COLO668 (cell line): ENCODE measurements around the gene BEST1.
A peak's percentile ranks its signal among the peaks of the same experiment; 100 is the strongest.
"Not testable (repeated sequence)": the region's sequence is repeated elsewhere in the genome, so short reads cannot be mapped to it uniquely, and the experiment has no call there.

Experiments used
- DNase-seq: peaks from one replicate; lab custom pipeline; 2025; ENCODE audit not compliant: unreplicated experiment; lab: John Stamatoyannopoulos, UW

The BEST1 gene

DNA sequence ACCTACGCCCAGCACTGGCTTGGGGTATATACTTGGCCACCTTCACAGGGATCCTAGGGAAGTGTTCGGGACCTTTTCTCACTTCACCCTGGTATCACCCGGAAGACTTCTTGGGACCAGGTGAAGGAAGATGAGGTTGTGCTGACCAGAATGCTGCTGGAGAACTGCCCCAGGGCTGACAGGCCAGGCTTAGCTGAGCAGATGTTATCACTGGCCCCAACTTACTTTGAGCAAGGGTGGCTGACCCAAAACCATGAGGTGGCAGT, 12.8 kb downstream of the BEST1 start:
- no peak for DNase-seq

DNA sequence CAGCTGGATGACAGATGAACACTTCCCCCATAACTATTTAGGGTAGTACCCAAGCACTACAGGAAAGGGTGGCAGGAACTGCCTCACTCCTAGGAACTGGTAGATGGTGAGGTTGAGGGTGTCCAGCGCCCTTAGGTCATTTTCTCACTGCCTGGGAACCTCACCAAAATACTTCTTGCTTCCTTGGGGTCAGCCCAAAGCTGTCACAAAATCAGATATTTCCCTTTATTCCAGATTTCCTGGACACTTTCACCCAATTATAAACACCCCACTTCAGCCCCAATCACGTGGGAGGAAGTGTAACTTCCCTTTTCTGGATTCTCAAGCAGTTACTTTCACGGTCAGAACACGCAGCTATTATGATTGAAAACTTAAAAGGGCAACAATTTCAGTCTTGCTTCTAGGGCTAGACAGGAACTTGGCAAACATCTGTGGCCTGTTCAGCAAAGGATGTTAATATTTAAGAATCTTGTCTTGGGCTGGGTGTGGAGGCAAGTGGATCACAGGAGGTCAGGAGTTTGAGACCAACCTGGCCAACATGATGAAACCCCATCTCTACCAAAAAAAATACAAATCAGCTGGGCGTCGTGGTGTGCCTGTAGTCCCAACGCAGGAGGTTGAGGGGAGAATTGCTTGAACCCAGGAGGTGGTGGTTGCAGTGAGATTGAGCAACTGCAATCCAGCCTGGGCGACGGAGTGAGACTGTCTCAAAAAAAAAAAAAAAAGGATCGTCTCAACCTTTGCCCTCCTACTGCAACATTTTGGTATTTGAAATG, 13.3 kb downstream of the BEST1 start:
- no peak for DNase-seq

DNA sequence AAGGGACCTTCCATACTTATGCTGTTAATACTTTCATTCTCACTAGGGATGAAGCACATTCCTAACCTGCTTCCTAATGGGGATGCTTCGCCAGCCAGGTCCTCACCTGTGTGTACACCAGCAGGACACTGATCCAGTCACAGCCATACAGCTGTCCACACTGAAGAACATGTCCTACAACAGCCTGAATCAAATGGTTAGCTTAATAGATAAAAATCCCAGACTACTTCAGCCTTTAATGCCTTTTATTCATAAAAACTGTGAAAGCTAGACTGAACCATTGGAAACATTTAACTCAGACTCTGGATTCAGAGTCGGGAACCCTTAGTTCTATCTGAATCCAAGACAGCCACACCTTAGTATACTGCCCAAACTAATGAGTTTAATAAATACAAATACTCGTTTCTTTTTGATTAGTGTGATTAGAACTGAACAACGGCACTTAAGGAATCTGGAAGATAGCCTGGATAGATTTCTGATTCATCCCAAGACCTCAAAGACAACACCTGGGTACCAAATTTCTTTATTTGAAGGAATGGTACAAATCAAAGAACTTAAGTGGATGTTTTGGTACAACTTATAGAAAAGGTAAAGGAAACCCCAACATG, 14.0 kb downstream of the BEST1 start:
- no peak for DNase-seq

DNA sequence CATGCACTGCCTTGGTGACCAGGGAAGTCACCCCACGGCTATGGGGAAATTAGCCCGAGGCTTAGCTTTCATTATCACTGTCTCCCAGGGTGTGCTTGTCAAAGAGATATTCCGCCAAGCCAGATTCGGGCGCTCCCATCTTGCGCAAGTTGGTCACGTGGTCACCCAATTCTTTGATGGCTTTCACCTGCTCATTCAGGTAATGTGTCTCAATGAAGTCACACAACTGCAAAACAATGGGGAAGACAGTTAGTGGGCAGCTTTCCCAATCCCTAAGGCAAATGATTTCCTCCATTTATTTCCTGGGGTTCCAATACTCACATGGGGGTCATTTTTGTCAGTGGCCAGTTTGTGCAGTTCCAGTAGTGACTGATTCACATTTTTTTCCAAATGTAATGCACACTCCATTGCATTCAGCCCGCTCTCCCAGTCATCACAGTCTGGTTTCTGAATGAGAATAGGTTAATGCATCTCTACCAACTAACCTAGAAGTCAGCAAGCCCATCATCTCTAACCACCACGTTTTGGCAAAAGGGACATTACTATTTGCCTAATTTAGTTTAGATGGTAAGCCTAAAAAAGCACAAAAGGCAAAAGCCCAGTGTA, 14.6 kb downstream of the BEST1 start:
- DNase-seq: not testable (repeated sequence)

DNA sequence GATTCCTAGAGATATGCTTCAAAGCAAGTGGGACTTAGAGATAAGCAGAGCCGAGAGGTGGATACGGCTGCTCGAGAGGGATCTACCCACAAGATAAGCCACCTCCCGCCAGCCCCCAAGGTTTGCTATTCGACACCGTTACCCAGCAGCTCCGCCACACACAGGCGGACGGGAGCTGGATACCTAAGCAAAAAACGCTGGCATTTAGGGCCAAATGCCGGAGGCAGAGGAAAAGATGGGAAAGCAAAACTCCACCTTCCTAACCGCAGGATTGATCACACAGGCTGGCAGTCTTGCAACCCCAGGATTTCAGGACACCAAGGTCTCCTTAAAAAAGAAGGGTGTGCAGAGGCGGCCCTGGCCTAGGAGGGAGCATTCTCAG, 16.6 kb downstream of the BEST1 start:
- DNase-seq: peak; percentile 31

DNA sequence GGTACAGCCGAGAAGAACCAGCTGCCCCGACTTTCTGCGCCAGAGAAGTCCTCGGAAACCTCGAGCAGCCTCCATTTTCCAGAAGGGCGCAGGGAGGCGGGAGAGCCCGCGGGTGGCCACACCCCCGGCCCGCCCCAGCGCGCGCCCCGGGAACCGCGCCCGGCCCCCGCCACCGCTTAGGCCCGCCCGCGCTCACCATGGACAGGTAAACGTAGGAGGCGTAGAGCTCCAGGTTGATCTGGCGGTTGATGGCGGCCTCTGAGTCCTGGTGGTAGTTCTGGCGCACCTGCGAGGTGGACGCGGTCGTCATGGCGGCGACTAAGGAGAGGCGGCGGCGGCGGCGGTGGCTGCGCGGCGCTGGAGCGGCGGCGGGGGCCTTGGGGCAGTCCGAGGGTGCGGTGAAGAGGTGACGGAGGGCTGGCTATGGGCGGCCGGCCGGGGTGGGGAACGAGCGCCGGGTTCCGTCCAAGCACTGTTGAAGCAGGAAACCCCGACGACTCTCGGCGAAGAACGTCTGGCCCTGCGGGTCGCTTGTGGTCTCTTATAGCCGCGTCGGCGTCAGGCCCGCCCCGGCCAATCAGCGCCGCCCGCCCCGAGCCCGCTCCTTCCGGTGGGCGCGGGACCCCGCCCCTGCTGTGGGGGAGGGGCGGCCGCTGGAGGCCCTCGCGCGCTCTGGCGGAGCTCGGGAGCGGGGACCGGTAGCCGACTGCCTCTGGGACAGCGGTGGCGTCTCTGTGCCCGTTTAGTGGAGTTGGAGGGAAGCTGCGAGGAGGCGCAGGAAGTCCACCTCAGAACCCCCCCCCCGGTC, 17.2 kb downstream of the BEST1 start, which contains the start of gene FTH1:
TSS of gene FTH1 (minus strand) at position 519 of the 808 bp plus-strand sequence. CDS start at position 310, 209 bp downstream.
- DNase-seq: peak; percentile 95

DNA sequence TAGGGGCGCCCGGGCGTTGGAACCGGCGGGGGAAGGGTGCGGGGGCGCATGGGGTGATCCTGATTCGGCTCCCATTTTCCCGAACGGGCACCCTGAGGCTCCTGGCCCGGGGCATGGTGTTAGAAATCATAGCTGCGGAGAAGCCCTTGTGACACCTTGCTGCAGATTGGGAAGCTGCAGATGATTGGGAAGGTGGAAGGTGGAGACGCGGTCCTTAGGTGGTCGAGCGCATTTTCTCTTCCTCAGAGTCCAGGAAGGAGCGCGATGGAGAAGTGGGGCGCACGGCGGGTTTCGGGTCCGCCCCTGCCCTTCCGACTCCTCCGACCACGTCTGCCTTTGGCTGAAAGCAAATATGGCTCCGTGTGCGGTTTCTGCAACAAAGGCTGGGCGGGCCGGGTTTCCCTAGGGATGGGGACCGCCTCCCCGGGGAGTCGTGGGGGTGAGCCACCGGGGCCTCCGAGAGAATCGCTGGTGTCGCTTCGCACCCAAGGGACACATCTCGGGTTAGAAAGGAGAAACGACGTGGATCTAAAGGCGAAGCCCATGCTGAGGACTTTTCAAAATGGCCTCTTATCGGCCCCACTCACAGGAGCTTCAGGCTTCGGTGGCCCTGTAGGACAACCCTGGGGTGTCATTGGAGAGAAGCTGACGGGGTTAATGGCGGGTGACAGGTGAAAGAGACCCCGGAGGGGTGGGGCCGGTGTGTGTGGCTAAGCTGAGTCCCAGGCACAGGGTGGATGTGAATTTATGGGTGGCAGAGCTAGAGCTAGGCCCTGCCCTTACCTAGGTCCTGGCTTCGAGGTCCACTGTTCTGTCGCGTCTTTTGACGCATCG, 18.0 kb downstream of the BEST1 start:
- peak; percentile 70 for DNase-seq

DNA sequence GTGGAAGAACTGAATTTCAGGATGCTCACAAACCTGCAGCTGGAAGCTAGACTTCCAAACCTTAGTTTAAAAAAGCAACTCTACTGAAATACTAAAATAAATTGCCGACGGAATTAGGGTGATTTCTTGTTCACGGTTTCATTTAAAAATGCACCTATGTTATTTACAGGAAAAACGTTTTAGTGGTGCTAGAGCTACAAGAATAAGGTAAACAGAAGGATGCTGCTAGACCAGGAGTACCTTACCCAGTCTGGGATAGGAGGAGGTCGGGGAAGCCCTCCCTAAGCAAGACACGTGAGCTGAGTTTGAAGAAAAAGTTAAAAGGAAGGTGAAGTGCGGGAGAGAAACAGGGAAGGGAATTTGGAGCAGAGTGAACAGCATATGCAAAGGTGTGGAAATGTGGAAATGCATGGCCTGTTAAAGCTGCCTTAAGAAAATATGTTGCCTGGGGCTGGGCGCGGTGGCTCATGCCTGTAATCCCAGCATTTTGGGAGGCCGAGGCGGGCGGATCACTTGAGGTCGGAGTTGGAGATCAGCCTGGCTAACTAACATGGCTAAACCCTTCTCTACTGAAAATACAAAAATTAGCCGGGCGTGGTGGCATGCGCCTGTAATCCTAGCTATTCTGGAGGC, 18.7 kb downstream of the BEST1 start:
- DNase-seq: no peak

DNA sequence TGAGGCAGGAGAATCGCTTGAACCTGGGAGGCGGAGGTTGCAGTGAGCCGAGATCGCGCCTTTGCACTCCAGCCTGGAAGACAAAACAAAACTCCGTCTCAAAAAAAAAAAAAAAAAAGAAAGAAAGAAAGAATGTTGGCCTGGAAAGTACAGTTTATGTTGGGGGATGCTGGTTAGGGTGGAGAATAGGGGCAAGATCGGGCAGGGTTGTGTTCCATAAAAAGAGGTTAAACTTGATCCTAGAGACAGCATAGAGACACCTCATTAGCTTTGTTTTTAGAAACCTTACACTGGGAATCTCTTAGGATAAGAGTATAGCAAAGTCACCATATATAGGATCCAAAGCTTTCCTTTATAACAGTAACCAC, 19.2 kb downstream of the BEST1 start:
- no peak for DNase-seq

DNA sequence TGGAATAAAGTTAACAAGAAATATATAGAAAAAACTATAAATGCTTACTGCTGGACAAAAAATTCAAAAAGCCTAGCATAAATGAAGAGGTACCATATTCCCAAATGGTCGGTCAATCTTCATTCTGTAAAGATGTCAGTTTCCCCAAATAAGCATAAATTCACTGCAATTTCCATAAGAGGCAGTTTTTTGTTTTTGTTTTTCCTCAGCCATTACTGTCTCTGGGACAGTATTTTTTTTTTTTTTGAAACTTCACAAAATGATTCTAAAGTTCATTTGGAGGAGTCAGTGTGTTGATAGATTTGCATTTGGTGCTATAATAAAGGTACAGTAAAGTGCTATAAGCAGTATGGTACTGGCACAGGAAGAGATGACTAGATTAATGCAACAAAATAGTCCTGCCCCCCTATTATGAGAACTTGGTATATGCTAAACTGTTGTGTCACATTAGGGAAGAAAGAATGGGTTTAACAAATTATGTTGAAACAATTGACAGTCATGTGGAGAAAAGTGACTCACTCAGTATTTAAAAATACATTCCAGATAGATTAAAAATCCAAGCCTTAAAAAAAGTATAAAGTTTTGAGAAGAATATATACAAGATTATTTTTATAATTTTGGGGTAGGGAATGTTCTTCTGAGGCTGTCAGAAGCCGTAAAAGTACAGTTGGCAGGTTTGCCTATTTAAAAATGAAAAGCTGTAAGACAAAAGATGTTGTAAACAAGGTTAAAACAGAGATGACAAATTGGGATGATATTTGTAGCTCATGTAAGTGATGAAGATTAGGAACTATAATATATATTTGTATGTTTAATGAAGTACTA, 19.9 kb downstream of the BEST1 start:
- no peak for DNase-seq

DNA sequence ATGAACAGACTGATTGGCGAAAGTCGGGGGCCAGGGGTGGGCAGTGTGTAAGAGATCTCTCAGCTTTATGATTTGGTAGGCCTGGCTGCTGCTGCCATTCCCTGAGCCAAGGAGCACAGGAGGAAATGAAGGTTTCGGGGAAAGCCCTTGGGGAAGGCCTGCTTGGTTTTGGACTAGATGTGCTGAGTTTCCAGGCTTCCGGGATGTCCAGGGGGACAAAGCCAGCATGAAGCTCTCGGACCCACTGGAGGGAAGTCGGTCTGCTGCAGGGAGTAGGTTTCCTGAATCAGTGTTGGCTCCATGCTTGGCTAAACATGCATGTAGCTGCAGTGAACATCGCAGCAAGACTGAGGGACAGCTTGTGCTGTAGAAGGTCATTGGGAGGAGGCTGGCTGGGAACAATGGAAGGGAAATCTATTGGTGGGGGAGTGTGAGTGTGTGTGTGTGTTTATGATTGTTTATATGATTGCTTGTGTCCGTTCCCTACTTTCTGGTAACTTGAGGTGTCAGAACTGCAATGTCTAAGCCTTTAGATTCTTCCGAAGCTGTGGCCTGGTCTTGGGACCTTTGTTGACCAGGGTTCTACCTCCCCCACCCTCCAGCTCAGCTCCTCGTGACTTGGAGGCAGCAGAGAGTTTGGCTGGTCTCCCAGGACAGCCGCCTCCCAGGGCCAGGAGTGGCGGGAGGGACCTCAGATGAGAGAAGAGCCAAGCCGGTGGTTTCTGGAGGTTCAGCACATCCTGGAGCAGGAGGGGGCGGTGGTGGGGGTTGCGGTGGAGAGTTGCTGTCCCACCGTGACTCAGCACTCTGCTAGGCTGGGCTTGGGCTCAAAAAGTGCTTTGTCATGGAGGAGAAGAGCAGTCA, 21.3 kb downstream of the BEST1 start:
- DNase-seq: peak; percentile 72

DNA sequence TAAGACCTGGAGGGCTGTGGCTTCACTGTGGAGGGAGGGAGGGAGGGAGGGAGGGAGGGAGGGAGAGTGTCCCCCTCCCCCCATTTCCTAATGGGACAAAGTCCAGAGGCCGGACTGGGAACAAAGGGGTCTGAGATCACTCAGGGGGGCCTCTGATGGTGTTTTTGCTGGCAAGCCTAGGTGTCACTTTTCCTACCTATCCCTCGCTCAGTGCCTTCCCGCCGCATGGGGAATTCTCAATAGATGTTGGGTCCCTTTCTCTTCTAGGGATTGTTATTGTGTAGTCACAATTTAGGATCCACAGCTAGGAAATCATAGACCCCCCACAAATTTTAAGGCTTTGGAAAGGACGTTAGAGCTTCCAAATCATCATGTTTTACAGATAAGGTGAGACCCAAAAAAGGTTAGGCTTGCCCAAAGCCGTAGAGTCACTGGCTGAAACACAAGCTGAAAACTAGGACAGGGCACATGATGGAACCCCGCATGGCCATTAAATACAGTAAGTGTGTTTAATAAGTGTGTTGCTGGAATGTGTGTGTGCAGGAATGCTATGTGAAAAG, 22.0 kb downstream of the BEST1 start:
- no peak for DNase-seq

DNA sequence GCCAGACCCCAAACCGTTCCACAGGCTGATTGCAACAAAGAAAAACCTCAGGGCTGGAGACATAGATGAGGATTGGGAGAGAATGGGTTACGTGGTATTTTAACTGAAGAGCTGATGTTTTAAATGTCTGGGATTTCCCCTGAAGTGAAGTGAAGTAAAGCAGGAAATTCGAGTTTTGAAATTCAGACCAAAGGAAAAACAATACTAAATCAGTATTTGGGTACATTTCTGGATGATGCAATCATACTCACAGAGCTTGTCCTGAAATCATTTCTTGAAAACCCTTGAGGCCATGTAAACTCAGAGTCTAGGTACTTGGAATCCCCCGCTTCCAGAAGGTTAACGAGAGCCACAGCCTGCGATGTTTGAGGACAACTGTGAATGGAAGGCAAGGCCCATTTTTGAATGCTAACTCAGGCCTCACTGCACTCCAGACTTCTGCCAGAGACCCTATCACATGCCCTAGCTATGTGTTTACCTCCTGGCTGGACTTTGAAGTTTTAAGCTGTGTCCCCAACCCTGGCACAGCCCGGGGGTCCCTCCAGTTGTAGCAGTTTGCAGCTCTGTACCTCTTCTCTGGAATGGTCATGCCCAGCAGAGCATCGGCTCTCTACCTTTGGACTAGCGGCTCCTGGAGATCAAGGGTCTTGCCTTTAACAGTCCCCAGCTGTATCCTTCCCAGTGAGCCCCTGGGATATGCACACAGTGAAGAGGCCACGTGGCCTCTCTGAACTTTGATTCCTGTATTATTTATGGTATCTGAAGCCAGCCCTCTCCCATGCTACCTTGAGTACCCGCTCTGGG, 22.7 kb downstream of the BEST1 start:
- no peak for DNase-seq

DNA sequence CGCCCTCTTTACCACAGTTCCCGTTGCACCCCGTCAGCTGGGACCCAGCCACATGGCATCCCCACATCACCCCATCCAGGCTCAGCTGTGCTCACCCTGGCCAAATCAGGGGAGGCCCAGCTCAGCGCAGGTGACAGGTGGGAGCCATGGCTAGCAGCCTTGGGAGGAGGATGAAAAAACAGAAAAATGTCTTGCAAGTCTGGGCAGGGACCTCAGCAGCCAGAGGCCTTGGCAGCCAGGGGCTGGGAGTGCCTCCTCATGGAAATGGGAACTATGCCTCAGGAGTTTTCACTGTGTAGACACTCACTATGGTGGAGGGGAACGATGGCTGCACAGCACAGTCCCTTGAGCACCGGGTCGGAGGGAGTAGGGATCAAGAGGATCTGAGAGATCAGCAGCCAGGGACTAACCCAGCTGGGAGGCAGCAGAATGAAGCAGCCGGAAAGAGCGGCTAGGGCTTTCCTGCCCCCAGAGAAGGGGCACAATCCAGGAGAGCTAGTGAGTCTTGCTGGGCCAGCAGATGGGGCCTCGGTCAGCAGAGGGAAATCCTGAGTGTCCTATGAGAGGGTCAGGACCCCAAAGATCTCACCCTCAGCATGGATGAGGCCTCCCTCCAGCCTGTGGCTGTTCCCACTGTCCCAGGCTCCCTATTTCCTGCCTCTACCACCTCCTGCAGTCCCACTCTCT, 23.5 kb downstream of the BEST1 start:
- no peak for DNase-seq

DNA sequence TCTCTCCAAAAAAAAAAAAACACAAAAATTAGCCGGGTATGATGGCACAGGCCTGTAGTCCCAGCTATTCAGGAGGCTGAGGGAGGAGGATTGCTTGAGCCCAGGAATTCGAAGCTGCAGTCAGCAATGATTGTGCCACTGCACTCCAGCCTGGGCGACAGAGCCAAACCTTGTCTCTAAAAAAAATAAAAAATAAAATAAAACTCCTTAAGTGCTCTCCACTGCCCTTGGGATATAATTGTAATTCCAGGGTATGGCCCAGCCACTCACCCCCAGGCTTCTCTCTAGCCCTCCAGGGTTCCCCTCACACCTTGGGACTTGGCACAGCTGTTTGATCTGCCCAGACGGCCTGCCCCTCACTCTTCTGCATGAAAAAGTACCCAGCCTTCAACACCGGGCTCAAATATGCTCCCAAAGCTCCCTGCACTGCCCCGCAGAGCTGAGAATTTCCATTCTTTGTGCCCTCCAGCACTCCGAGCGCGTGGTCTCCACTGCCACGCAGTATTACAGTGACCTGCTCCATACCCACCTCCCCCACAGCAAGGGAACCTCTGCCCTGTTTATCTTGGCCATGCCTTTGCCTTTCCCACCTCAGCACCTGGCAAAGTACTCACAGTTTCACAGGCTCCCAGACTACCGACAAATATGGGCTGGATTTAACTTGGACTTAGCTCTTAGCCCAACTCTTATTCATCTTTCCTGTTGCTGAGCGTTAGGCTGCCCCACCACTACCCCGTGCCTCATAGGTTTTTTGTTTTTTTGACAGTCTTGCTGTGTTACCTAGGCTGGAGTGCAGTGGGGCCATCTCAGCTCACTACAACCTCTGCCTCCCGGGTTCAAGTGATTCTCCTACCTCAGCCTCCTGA, 24.8 kb downstream of the BEST1 start:
- no peak for DNase-seq
